Neural cell (in vitro differentiated cells): ENCODE results near the gene ANKRD33. TPM values are rescaled to one million over a fixed set of nuclear protein-coding genes. Genes with fewer than 3 reads are reported as not detected.

Source experiments
- H2AFZ ChIP-seq: fragments of 200-600, 300-800 bp; sonication (generic), shearing (Covaris generic); 2 replicates; pipeline ENCODE4 v1.6.0; 2014; ENCODE audit warnings: low read depth, mild to moderate bottlenecking, antibody characterized with exemption, low read length, moderate library complexity
- H3F3A ChIP-seq: fragments of 200-600 bp; shearing (Covaris generic); 2 replicates; pipeline ENCODE4 v1.6.1; 2016; ENCODE audit warnings: mild to moderate bottlenecking, moderate library complexity, mixed read lengths, antibody characterized with exemption, low read length; ENCODE audit not compliant: insufficient read depth, poor library complexity, severe bottlenecking
- H3K27ac ChIP-seq: fragments of 200-600, 300-800 bp; sonication (generic), shearing (Covaris generic); 2 replicates; pipeline ENCODE4 v1.5.1; 2014; ENCODE audit warnings: mild to moderate bottlenecking, low read length, moderate library complexity
- H3K27me3 ChIP-seq: fragments of 300-800, 200-600 bp; sonication (generic), shearing (Covaris generic); 2 replicates; pipeline ENCODE4 v1.6.0; 2014; ENCODE audit warnings: mild to moderate bottlenecking, low read depth, low read length, moderate library complexity; ENCODE audit not compliant: insufficient read depth
- H3K36me3 ChIP-seq: fragments of 300-800, 200-600 bp; sonication (generic), shearing (Covaris generic); 2 replicates; pipeline ENCODE4 v1.5.1; 2014; ENCODE audit warnings: mild to moderate bottlenecking, antibody characterized with exemption, low read length, moderate library complexity; ENCODE audit not compliant: insufficient read depth
- H3K4me2 ChIP-seq: fragments of 300-800, 200-600 bp; sonication (generic), shearing (Covaris generic); 2 replicates; pipeline ENCODE4 v1.6.0; 2014; ENCODE audit warnings: mild to moderate bottlenecking, low read length
- H3K4me3 ChIP-seq: fragments of 300-800, 200-600 bp; sonication (generic), shearing (Covaris generic); 2 replicates; pipeline ENCODE4 v1.5.1; 2014; ENCODE audit warnings: mild to moderate bottlenecking, low read length, moderate library complexity
- H3K79me2 ChIP-seq: fragments of 200-600 bp; shearing (Covaris generic); replicated peaks from 2 replicates; pipeline ENCODE4 v1.6.0; 2014; ENCODE audit warnings: mild to moderate bottlenecking, low read length, moderate library complexity; ENCODE audit not compliant: insufficient read depth
- H3K9ac ChIP-seq: fragments of 300-800, 200-600 bp; sonication (generic), shearing (Covaris generic); 2 replicates; pipeline ENCODE4 v1.6.1; 2016; ENCODE audit warnings: mild to moderate bottlenecking, low read length, mixed read lengths
- H3K9me2 ChIP-seq: fragments of 200-600 bp; shearing (Covaris generic); 2 replicates; pipeline ENCODE4 v1.6.1; 2016; ENCODE audit warnings: mild to moderate bottlenecking, low read length, mixed read lengths; ENCODE audit not compliant: insufficient read depth
- H3K9me3 ChIP-seq: fragments of 200-600, 300-800 bp; sonication (generic), shearing (Covaris generic); 2 replicates; pipeline ENCODE4 v1.6.1; 2016; ENCODE audit warnings: mild to moderate bottlenecking, mixed run types, low read length, moderate library complexity, mixed read lengths
- H4K20me1 ChIP-seq: fragments of 200-600 bp; shearing (Covaris generic); 2 replicates; pipeline ENCODE4 v1.6.1; 2016; ENCODE audit warnings: mild to moderate bottlenecking, mixed run types; ENCODE audit not compliant: insufficient read depth
- EP300 ChIP-seq: fragments of 450-650 bp; conservative IDR thresholded peaks from 2 replicates; pipeline ENCODE4 v1.6.1; 2014; ENCODE audit warnings: antibody characterized with exemption, mild to moderate bottlenecking, moderate library complexity; ENCODE audit not compliant: poor library complexity, severe bottlenecking
- EZH2 ChIP-seq: fragments of 200-600, 300-800 bp; shearing (Covaris generic), sonication (generic); IDR thresholded peaks from 2 replicates; pipeline ENCODE4 v1.6.1; 2014; ENCODE audit warnings: antibody characterized with exemption, low read length, borderline replicate concordance, mild to moderate bottlenecking; ENCODE audit not compliant: insufficient read depth, poor library complexity, severe bottlenecking
- MXI1 ChIP-seq: fragments of 450-650 bp; conservative IDR thresholded peaks from 2 replicates; pipeline ENCODE4 v1.6.1; 2014; ENCODE audit warnings: antibody characterized with exemption, mild to moderate bottlenecking; ENCODE audit not compliant: poor library complexity, severe bottlenecking
- POLR2AphosphoS5 ChIP-seq: IDR thresholded peaks from 2 replicates; pipeline ENCODE4 v1.6.1; 2012
- RAD21 ChIP-seq: fragments of 450-650 bp; conservative IDR thresholded peaks from 2 replicates; pipeline ENCODE4 v1.6.1; 2014; ENCODE audit warnings: antibody characterized with exemption, mild to moderate bottlenecking, moderate library complexity
- SMC3 ChIP-seq: fragments of 450-650 bp; conservative IDR thresholded peaks from 2 replicates; pipeline ENCODE4 v1.6.1; 2014; ENCODE audit warnings: antibody characterized with exemption, mild to moderate bottlenecking, moderate library complexity; ENCODE audit not compliant: poor library complexity
- TAF1 ChIP-seq: IDR thresholded peaks from 2 replicates; pipeline ENCODE4 v1.6.1; 2012; ENCODE audit warnings: low read depth
- polyA plus RNA-seq: library from polyadenylated mRNA; depleted of rRNA; stranded (reverse); fragments of >200 nt; gene quantifications from 2 replicates; pipeline ENCODE4 v1.2.3, GENCODE V29; 2014
- TF ChIP-seq, protein P1 (sequence below): IDR thresholded peaks from 2 replicates; pipeline ENCODE4 v1.6.1; 2012; ENCODE audit warnings: borderline replicate concordance
- TF ChIP-seq, protein P2 (sequence below): fragments of 450-650 bp; IDR thresholded peaks from 2 replicates; pipeline ENCODE4 v1.5.1; 2014; ENCODE audit warnings: antibody characterized with exemption, mild to moderate bottlenecking, moderate library complexity; ENCODE audit not compliant: poor library complexity, severe bottlenecking

The ANKRD33 gene
- polyA plus RNA-seq, 1 donor from 2014 or later = not detected

DNA sequence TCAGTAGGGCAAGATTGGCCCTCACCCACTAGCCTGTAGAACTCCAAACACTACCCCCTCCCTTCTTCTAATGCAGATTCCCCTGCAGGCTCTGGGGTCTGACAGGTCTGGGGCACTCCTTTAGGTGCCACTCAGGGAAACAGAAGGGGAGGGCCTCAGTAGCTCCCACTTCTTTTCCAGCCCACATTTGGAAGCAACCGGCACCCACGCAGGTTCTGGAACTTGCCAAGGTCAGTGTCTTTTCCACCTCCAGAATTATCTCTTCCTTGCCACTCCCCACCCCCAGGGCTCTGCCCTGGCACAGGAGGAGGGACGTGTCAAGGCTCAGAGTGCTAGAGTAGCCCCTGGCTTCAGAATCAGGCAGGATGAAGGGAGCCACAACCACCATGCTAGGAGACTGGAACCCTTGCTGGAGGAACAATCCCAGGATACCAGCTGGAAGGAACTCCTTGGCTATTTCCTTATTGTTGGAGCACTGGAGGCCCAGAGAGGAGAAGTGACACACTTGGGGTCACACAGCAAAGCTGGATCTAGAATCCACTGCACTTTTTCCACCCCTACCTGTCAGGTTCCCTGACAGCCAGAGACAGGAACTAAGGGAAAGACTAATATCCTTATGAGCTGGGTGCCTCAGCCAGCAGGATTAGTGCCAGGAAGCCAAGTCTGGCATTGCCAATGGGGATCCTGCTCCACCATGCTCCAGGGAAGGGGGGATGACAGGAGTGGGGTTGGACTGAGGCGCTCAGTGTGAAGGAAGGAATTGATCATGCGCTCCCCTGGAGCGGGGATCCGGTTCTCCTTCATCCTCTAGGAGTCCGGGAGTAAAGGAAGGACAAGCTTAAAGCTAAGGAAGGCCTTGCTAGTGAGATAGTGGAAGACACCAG is 37.6 kb upstream of the ANKRD33 start:
- Histone ChIP-seq H3K4me3 (no peak overlapping the region), H4K20me1 (no peaks in the 10 kb centered on the region), H3K27me3 (peaks cover 14% of the 10 kb centered on the region), H3K27ac (no peak overlapping the region), H3K36me3 (no peaks in the 10 kb centered on the region), H3K9me3 (no peaks in the 10 kb centered on the region), H3K4me2 (no peak overlapping the region), H3K9me2 (no peaks in the 10 kb centered on the region), H3F3A (no peaks in the 10 kb centered on the region), H2AFZ (no peak overlapping the region), H3K79me2 (peaks cover 14% of the 10 kb centered on the region), H3K9ac (no peak overlapping the region)
- TF ChIP-seq EP300 = no peak
- no peak for TF ChIP-seq EZH2
- TF ChIP-seq SMC3 = no peak
- TF ChIP-seq, protein P1, sequence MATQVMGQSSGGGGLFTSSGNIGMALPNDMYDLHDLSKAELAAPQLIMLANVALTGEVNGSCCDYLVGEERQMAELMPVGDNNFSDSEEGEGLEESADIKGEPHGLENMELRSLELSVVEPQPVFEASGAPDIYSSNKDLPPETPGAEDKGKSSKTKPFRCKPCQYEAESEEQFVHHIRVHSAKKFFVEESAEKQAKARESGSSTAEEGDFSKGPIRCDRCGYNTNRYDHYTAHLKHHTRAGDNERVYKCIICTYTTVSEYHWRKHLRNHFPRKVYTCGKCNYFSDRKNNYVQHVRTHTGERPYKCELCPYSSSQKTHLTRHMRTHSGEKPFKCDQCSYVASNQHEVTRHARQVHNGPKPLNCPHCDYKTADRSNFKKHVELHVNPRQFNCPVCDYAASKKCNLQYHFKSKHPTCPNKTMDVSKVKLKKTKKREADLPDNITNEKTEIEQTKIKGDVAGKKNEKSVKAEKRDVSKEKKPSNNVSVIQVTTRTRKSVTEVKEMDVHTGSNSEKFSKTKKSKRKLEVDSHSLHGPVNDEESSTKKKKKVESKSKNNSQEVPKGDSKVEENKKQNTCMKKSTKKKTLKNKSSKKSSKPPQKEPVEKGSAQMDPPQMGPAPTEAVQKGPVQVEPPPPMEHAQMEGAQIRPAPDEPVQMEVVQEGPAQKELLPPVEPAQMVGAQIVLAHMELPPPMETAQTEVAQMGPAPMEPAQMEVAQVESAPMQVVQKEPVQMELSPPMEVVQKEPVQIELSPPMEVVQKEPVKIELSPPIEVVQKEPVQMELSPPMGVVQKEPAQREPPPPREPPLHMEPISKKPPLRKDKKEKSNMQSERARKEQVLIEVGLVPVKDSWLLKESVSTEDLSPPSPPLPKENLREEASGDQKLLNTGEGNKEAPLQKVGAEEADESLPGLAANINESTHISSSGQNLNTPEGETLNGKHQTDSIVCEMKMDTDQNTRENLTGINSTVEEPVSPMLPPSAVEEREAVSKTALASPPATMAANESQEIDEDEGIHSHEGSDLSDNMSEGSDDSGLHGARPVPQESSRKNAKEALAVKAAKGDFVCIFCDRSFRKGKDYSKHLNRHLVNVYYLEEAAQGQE = no peak
- no peak for TF ChIP-seq POLR2AphosphoS5
- TF ChIP-seq MXI1 = no peak
- TF ChIP-seq RAD21 = no peak
- TF ChIP-seq TAF1 = no peak
- TF ChIP-seq, protein P2, sequence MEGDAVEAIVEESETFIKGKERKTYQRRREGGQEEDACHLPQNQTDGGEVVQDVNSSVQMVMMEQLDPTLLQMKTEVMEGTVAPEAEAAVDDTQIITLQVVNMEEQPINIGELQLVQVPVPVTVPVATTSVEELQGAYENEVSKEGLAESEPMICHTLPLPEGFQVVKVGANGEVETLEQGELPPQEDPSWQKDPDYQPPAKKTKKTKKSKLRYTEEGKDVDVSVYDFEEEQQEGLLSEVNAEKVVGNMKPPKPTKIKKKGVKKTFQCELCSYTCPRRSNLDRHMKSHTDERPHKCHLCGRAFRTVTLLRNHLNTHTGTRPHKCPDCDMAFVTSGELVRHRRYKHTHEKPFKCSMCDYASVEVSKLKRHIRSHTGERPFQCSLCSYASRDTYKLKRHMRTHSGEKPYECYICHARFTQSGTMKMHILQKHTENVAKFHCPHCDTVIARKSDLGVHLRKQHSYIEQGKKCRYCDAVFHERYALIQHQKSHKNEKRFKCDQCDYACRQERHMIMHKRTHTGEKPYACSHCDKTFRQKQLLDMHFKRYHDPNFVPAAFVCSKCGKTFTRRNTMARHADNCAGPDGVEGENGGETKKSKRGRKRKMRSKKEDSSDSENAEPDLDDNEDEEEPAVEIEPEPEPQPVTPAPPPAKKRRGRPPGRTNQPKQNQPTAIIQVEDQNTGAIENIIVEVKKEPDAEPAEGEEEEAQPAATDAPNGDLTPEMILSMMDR = no peak

DNA sequence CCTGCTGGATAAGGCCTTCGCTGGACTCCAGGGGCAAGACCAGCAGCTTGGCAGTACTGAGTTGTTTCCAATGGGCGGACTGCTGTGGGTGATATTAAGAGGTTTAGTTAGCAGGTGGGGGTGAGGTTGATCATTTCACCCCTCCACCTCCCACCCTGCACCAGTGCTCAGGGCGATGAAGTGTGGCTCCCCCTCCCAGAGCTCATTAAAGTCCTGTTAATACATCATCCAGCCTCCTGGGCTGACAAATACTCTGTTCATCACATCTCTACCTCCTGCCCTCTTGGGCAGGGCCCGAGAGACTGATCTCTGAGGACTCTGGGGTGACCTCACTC is 37.0 kb upstream of the ANKRD33 start:
- TF ChIP-seq RAD21 = no peak
- TF ChIP-seq SMC3 = no peak
- TF ChIP-seq EZH2 = no peak
- TF ChIP-seq TAF1 = no peak
- TF ChIP-seq, protein P1 = no peak
- TF ChIP-seq MXI1 = no peak
- no peak for TF ChIP-seq POLR2AphosphoS5
- TF ChIP-seq, protein P2 = no peak
- no peak for TF ChIP-seq EP300
- H3K27ac ChIP-seq = no peak overlapping the region
- H3K36me3 ChIP-seq = no peaks in the 10 kb centered on the region
- H3F3A ChIP-seq = no peaks in the 10 kb centered on the region
- no peaks in the 10 kb centered on the region for H3K9me2 ChIP-seq
- H2AFZ ChIP-seq = no peak overlapping the region
- no peak overlapping the region for H3K4me2 ChIP-seq
- no peaks in the 10 kb centered on the region for H4K20me1 ChIP-seq
- H3K9me3 ChIP-seq = no peaks in the 10 kb centered on the region
- no peak overlapping the region for H3K9ac ChIP-seq
- peaks cover 8% of the 10 kb centered on the region for H3K79me2 ChIP-seq
- H3K4me3 ChIP-seq = no peak overlapping the region
- H3K27me3 ChIP-seq = peaks cover 14% of the 10 kb centered on the region
